SK-N-SH (cell line): ENCODE results near the gene DMRTB1.

Experiments used
- EP300 ChIP-seq, 2 experiments: IDR thresholded peaks; 2 replicates each; pipeline versions ENCODE4 v1.4.0 to v1.6.1; 2012; ENCODE audit warnings: borderline replicate concordance in 1 of 2, low read depth in 1 of 2, low read length in 1 of 2
- SMC3 ChIP-seq: IDR thresholded peaks from 2 replicates; pipeline ENCODE4 v1.6.1; 2012; ENCODE audit warnings: low read depth, low read length, improper control_type of control experiment

- no peak for TF ChIP-seq SMC3
- TF ChIP-seq EP300 (IDR thresholded peaks at IDR 0.05; ENCODE audit: borderline replicate concordance in 1 of 2, low read depth in 1 of 2, low read length in 1 of 2), result no peak
Measured at GRCh38 chr1:53513846-53514245, 54.6 kb downstream of the DMRTB1 start.
